DOHH2 (cell line): ENCODE measurements around the gene THAP4.

Experiments used
- H3F3A ChIP-seq: fragments of 200-600 bp; sonication (generic), shearing (Covaris generic); 2 replicates; pipeline ENCODE4 v1.6.0; 2016; ENCODE audit warnings: antibody characterized with exemption, mild to moderate bottlenecking; ENCODE audit not compliant: control insufficient read depth, insufficient read depth
- H3K27ac ChIP-seq: fragments of 200-600 bp; sonication (generic); 2 replicates; pipeline ENCODE4 v1.5.1; 2014; ENCODE audit warnings: low read depth, mild to moderate bottlenecking, low read length, moderate library complexity
- H3K27me3 ChIP-seq: fragments of 200-600 bp; sonication (generic); 2 replicates; pipeline ENCODE4 v1.6.1; 2014; ENCODE audit warnings: mild to moderate bottlenecking, low read length, mixed read lengths; ENCODE audit not compliant: control insufficient read depth
- H3K36me3 ChIP-seq: fragments of 200-600 bp; sonication (generic); 2 replicates; pipeline ENCODE4 v1.6.1; 2014; ENCODE audit warnings: mild to moderate bottlenecking, low read length, moderate library complexity, mixed read lengths; ENCODE audit not compliant: control insufficient read depth
- H3K4me1 ChIP-seq: fragments of 200-600 bp; sonication (generic); 2 replicates; pipeline ENCODE4 v1.6.1; 2014; ENCODE audit warnings: mild to moderate bottlenecking, low read length, mixed read lengths; ENCODE audit not compliant: control insufficient read depth
- H3K4me2 ChIP-seq: fragments of 200-600 bp; sonication (generic); 2 replicates; pipeline ENCODE4 v1.6.0; 2014; ENCODE audit warnings: mild to moderate bottlenecking, low read length, moderate library complexity
- H3K4me3 ChIP-seq: fragments of 200-600 bp; sonication (generic); 2 replicates; pipeline ENCODE4 v1.5.1; 2014; ENCODE audit warnings: mild to moderate bottlenecking, low read length, mixed read lengths
- H3K79me2 ChIP-seq: fragments of 200-600 bp; sonication (generic); 2 replicates; pipeline ENCODE4 v1.6.1; 2014; ENCODE audit warnings: mild to moderate bottlenecking, low read length, mixed read lengths; ENCODE audit not compliant: control insufficient read depth
- H3K9me2 ChIP-seq: fragments of 200-600 bp; sonication (generic); replicated peaks from 2 replicates; pipeline ENCODE4 v1.6.1; 2014; ENCODE audit warnings: mild to moderate bottlenecking, low read length, mixed read lengths; ENCODE audit not compliant: control insufficient read depth
- H3K9me3 ChIP-seq: fragments of 200-600 bp; sonication (generic); 2 replicates; pipeline ENCODE4 v1.6.1; 2014; ENCODE audit warnings: antibody characterized with exemption, low read length, mixed read lengths; ENCODE audit not compliant: control insufficient read depth, insufficient read depth
- H4K20me1 ChIP-seq: fragments of 200-600 bp; sonication (generic); 2 replicates; pipeline ENCODE4 v1.6.0; 2014; ENCODE audit warnings: low read depth, mild to moderate bottlenecking, antibody characterized with exemption, low read length, moderate library complexity; ENCODE audit not compliant: control insufficient read depth, insufficient read depth
- EZH2phosphoT487 ChIP-seq: fragments of 200-600 bp; sonication (generic); IDR thresholded peaks from 2 replicates; pipeline ENCODE4 v1.6.1; 2017; ENCODE audit warnings: borderline replicate concordance, mild to moderate bottlenecking, antibody characterized with exemption, low read length, moderate library complexity, mixed read lengths
- TF ChIP-seq, protein P1 (sequence below): fragments of 200-600 bp; sonication (generic); IDR thresholded peaks from one replicate; pipeline ENCODE4 v1.5.1; 2014; ENCODE audit warnings: antibody characterized with exemption, mild to moderate bottlenecking, low read depth, low read length; ENCODE audit not compliant: poor library complexity, severe bottlenecking

THAP4 gene

DNA sequence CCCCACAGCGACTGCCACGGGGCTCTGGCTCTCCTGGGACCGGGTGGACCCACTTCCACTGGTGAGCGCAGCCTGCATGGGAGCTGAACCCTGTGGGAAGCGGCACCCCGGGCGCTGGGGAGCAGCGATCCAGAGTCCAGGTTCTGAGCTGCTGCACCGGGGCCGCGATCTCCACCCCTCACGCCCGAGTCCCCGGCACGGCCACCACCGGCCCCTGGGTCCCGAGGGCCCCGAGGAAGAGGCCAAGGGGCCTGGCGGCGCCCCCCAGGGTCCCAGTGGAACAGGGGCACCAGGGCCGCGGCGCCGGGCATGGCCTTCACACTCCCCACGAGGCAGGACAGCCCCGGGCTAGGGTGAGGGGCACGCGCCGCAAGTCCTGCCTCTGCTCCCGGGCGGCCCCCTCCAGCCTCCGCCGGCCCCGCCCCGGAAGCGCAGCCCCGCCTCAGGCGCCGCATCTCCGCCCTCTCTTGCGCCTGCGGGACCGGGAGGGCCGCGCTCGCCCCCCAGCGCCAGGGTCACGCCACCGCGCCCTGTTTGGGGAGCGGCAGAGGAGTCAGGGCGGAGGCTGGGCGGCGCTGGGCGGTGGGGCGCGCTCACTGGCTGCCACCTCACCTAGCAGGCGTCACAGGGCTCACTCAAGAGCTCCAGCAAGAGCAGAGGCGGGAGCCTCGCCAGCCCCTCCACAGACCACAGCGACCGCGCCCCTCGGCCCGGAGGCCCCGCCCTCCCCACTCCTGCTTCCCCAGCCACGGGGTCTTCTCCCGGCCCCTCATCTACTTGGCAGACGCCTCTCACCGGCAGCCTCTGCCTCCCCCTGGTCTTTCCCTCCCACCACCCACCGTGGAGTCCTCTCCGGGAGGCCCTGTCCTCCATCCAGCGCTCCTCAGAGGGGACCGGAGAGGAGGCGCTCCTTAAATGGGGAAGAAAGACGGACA, 26.8 kb downstream of the THAP4 start:
- H3K27me3 ChIP-seq, result no peaks in the 10 kb centered on the region
- H3K9me2 ChIP-seq, result no peaks in the 10 kb centered on the region
- 0 out of 2 replicates have a peak, but pooled peaks cover 2% of the 10 kb centered on the region for H3F3A ChIP-seq
- peaks cover 51% of the 10 kb centered on the region for H3K79me2 ChIP-seq
- H3K4me2 ChIP-seq, result peak overlapping the region; percentile 84
- H3K27ac ChIP-seq, result no peak overlapping the region
- H4K20me1 ChIP-seq, result no peaks in the 10 kb centered on the region
- peak overlapping the region; percentile 69 for H3K4me3 ChIP-seq
- no peak for TF ChIP-seq EZH2phosphoT487
- TF ChIP-seq, protein P1, sequence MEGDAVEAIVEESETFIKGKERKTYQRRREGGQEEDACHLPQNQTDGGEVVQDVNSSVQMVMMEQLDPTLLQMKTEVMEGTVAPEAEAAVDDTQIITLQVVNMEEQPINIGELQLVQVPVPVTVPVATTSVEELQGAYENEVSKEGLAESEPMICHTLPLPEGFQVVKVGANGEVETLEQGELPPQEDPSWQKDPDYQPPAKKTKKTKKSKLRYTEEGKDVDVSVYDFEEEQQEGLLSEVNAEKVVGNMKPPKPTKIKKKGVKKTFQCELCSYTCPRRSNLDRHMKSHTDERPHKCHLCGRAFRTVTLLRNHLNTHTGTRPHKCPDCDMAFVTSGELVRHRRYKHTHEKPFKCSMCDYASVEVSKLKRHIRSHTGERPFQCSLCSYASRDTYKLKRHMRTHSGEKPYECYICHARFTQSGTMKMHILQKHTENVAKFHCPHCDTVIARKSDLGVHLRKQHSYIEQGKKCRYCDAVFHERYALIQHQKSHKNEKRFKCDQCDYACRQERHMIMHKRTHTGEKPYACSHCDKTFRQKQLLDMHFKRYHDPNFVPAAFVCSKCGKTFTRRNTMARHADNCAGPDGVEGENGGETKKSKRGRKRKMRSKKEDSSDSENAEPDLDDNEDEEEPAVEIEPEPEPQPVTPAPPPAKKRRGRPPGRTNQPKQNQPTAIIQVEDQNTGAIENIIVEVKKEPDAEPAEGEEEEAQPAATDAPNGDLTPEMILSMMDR, result peak; percentile 66
- H3K9me3 ChIP-seq, result no peaks in the 10 kb centered on the region
- H3K4me1 ChIP-seq, result peaks cover 13% of the 10 kb centered on the region
- H3K36me3 ChIP-seq, result peaks cover 29% of the 10 kb centered on the region

- 0 out of 2 replicates have a peak, but pooled peaks cover 2% of the 10 kb centered on the region for H3F3A ChIP-seq
- H3K27me3 ChIP-seq, result no peaks in the 10 kb centered on the region
- H3K4me2 ChIP-seq, result no peak overlapping the region
- no peaks in the 10 kb centered on the region for H3K9me2 ChIP-seq
- no peaks in the 10 kb centered on the region for H3K9me3 ChIP-seq
- H3K4me1 ChIP-seq, result peaks cover 13% of the 10 kb centered on the region
- no peak overlapping the region for H3K4me3 ChIP-seq
- peaks cover 43% of the 10 kb centered on the region for H3K79me2 ChIP-seq
- H3K36me3 ChIP-seq, result peaks cover 31% of the 10 kb centered on the region
- H3K27ac ChIP-seq, result no peak overlapping the region
- no peaks in the 10 kb centered on the region for H4K20me1 ChIP-seq
- no peak for TF ChIP-seq EZH2phosphoT487
- TF ChIP-seq, protein P1, result no peak
These were observed 28.1 kb downstream of the THAP4 start for GRCh38 chr2:241608881-241609280.

DNA sequence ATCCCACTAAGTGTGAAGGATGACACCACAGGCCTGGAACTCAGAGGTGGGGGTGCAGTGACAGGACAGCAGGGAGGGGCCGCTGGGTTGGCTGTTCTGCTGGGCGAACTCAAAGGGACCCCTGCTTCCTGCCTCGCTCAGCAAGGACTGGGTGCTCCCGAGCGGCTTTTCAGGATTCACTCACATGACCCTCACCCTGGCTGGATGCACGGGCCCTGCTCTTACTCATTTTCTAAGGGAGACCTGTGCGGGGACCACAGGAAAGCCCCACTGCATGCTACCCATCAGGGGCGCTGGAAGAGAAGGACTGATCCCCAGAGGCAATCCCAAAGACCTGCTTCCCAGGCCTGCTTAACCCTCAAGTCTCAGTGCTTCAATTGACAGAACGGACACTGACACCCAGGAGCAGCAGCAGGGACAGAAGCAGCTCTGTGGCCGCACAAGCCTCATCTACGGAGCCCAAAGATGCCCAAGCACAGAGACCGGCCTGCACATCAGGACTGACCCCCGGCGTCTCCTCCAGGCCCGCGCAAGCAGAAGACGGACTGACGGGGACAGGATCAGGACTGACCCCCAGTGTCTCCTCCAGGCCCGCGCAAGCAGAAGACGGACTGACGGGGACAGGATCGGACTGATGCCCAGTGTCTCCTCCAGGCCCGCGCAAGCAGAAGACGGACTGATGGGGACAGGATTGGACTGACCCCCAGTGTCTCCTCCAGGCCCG, 29.6 kb downstream of the THAP4 start:
- Histone ChIP-seq H3K9me2 (no peaks in the 10 kb centered on the region), H3K79me2 (peaks cover 35% of the 10 kb centered on the region), H3K27ac (no peak overlapping the region), H3K4me3 (no peak overlapping the region), H3K36me3 (peaks cover 30% of the 10 kb centered on the region), H3K27me3 (no peaks in the 10 kb centered on the region), H3K4me1 (peaks cover 13% of the 10 kb centered on the region), H3F3A (0 out of 2 replicates have a peak, but pooled peaks cover under 1% of the 10 kb centered on the region), H3K4me2 (no peak overlapping the region), H4K20me1 (no peaks in the 10 kb centered on the region), H3K9me3 (no peaks in the 10 kb centered on the region)
- TF ChIP-seq EZH2phosphoT487, result no peak
- TF ChIP-seq, protein P1, result no peak
